ENCODE results near the gene CEACAM1.
"Not testable (repeated sequence)": the region's sequence is repeated elsewhere in the genome, so short reads cannot be mapped to it uniquely, and the experiment has no call there.

The CEACAM1 gene

GRCh38 chr19:42528354-42529247, at the start of gene CEACAM1:
Gene CEACAM1, minus strand, starts transcription at chr19:42528481. Its CDS starts 107 bp downstream, at chr19:42528374.
- DNase-seq: no peak

- no peak for DNase-seq
Observed at GRCh38 chr19:42577016-42577415, 48.7 kb upstream of the CEACAM1 start.

- DNase-seq: no peak
Observed at GRCh38 chr19:42576241-42576640, 48.0 kb upstream of the CEACAM1 start.

GRCh38 chr19:42573642-42574041, 45.4 kb upstream of the CEACAM1 start:
- no peak for DNase-seq

- no peak for DNase-seq
Observed at GRCh38 chr19:42571116-42571515, 42.8 kb upstream of the CEACAM1 start.

GRCh38 chr19:42569193-42569592, 40.9 kb upstream of the CEACAM1 start:
- DNase-seq: no peak

GRCh38 chr19:42568006-42568405, 39.7 kb upstream of the CEACAM1 start:
- DNase-seq: no peak

- DNase-seq: no peak
Observed at GRCh38 chr19:42567567-42567966, 39.3 kb upstream of the CEACAM1 start.

GRCh38 chr19:42563352-42564210, 35.3 kb upstream of the CEACAM1 start:
- DNase-seq: peak; percentile 7

GRCh38 chr19:42561512-42561911, 33.2 kb upstream of the CEACAM1 start:
- no peak for DNase-seq

- DNase-seq: no peak
Observed at GRCh38 chr19:42560731-42561130, 32.5 kb upstream of the CEACAM1 start.

- DNase-seq: no peak
Observed at GRCh38 chr19:42558450-42559150, 30.3 kb upstream of the CEACAM1 start.

GRCh38 chr19:42557386-42557871, 29.1 kb upstream of the CEACAM1 start:
- DNase-seq: not testable (repeated sequence)

- no peak for DNase-seq
Observed at GRCh38 chr19:42555801-42556200, 27.5 kb upstream of the CEACAM1 start.

- DNase-seq: no peak
Observed at GRCh38 chr19:42555317-42555716, 27.0 kb upstream of the CEACAM1 start.

- no peak for DNase-seq
Observed at GRCh38 chr19:42554046-42554575, 25.8 kb upstream of the CEACAM1 start.

- no peak for DNase-seq
Observed at GRCh38 chr19:42553292-42554045, 25.2 kb upstream of the CEACAM1 start.

GRCh38 chr19:42552086-42553065, 24.1 kb upstream of the CEACAM1 start:
- no peak for DNase-seq

GRCh38 chr19:42550521-42550920, 22.2 kb upstream of the CEACAM1 start:
- DNase-seq: not testable (repeated sequence)

- not testable (repeated sequence) for DNase-seq
Observed at GRCh38 chr19:42549067-42549466, 20.8 kb upstream of the CEACAM1 start.

GRCh38 chr19:42548552-42548951, 20.3 kb upstream of the CEACAM1 start:
- no peak for DNase-seq
